ENCODE data around the gene MAP4K2. TPM values are rescaled to one million over a fixed set of nuclear protein-coding genes. Genes with fewer than 3 reads are reported as not detected.

Gene MAP4K2
- total and polyA plus RNA-seq, 2 of the 13 experiments (the other 11 are each of a cell fraction or from before 2014, with no cell fraction given), result 8.3 to 17.6 TPM

- TF ChIP-seq, protein P1, sequence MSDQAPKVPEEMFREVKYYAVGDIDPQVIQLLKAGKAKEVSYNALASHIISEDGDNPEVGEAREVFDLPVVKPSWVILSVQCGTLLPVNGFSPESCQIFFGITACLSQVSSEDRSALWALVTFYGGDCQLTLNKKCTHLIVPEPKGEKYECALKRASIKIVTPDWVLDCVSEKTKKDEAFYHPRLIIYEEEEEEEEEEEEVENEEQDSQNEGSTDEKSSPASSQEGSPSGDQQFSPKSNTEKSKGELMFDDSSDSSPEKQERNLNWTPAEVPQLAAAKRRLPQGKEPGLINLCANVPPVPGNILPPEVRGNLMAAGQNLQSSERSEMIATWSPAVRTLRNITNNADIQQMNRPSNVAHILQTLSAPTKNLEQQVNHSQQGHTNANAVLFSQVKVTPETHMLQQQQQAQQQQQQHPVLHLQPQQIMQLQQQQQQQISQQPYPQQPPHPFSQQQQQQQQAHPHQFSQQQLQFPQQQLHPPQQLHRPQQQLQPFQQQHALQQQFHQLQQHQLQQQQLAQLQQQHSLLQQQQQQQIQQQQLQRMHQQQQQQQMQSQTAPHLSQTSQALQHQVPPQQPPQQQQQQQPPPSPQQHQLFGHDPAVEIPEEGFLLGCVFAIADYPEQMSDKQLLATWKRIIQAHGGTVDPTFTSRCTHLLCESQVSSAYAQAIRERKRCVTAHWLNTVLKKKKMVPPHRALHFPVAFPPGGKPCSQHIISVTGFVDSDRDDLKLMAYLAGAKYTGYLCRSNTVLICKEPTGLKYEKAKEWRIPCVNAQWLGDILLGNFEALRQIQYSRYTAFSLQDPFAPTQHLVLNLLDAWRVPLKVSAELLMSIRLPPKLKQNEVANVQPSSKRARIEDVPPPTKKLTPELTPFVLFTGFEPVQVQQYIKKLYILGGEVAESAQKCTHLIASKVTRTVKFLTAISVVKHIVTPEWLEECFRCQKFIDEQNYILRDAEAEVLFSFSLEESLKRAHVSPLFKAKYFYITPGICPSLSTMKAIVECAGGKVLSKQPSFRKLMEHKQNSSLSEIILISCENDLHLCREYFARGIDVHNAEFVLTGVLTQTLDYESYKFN (CRISPR knock-in tag; conservative IDR thresholded peaks at IDR 0.05), result 0 out of 2 replicates have a peak, but pooled peaks have one; percentile 17
- TF ChIP-seq SAP130 (CRISPR knock-in tag; IDR thresholded peaks at IDR 0.05; ENCODE audit: low read depth) (peak; percentile 25; the same call in 1 of the 2 replicates), NR1H2 (CRISPR knock-in tag; IDR thresholded peaks at IDR 0.05; ENCODE audit: borderline replicate concordance, low read depth) (no peak), ATF3 (CRISPR knock-in tag; IDR thresholded peaks at IDR 0.05) (no peak), GATA4 (IDR thresholded peaks at IDR 0.05; ENCODE audit: borderline replicate concordance, low read depth) (no peak), EEA1 (CRISPR knock-in tag; IDR thresholded peaks at IDR 0.05; ENCODE audit: borderline replicate concordance) (no peak), ZNF660 (CRISPR knock-in tag; IDR thresholded peaks at IDR 0.05; ENCODE audit: borderline replicate concordance, low read depth) (no peak), HNF4A (CRISPR knock-in tag; IDR thresholded peaks at IDR 0.05) (peak; percentile 46), IRF2 (CRISPR knock-in tag; IDR thresholded peaks at IDR 0.05) (no peak), DBP (CRISPR knock-in tag; IDR thresholded peaks at IDR 0.05; ENCODE audit: not compliant biosample characterization) (no peak), MAFG (CRISPR knock-in tag; IDR thresholded peaks at IDR 0.05) (no peak), ZNF547 (CRISPR knock-in tag; IDR thresholded peaks at IDR 0.05) (no peak), ONECUT2 (CRISPR knock-in tag; IDR thresholded peaks at IDR 0.05) (no peak)
- TF ChIP-seq, protein P2, sequence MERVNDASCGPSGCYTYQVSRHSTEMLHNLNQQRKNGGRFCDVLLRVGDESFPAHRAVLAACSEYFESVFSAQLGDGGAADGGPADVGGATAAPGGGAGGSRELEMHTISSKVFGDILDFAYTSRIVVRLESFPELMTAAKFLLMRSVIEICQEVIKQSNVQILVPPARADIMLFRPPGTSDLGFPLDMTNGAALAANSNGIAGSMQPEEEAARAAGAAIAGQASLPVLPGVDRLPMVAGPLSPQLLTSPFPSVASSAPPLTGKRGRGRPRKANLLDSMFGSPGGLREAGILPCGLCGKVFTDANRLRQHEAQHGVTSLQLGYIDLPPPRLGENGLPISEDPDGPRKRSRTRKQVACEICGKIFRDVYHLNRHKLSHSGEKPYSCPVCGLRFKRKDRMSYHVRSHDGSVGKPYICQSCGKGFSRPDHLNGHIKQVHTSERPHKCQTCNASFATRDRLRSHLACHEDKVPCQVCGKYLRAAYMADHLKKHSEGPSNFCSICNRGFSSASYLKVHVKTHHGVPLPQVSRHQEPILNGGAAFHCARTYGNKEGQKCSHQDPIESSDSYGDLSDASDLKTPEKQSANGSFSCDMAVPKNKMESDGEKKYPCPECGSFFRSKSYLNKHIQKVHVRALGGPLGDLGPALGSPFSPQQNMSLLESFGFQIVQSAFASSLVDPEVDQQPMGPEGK (CRISPR knock-in tag; IDR thresholded peaks at IDR 0.05), result no peak
- TF ChIP-seq, protein P3, sequence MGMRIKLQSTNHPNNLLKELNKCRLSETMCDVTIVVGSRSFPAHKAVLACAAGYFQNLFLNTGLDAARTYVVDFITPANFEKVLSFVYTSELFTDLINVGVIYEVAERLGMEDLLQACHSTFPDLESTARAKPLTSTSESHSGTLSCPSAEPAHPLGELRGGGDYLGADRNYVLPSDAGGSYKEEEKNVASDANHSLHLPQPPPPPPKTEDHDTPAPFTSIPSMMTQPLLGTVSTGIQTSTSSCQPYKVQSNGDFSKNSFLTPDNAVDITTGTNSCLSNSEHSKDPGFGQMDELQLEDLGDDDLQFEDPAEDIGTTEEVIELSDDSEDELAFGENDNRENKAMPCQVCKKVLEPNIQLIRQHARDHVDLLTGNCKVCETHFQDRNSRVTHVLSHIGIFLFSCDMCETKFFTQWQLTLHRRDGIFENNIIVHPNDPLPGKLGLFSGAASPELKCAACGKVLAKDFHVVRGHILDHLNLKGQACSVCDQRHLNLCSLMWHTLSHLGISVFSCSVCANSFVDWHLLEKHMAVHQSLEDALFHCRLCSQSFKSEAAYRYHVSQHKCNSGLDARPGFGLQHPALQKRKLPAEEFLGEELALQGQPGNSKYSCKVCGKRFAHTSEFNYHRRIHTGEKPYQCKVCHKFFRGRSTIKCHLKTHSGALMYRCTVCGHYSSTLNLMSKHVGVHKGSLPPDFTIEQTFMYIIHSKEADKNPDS (CRISPR knock-in tag; IDR thresholded peaks at IDR 0.05), result no peak
- TF ChIP-seq, protein P4, sequence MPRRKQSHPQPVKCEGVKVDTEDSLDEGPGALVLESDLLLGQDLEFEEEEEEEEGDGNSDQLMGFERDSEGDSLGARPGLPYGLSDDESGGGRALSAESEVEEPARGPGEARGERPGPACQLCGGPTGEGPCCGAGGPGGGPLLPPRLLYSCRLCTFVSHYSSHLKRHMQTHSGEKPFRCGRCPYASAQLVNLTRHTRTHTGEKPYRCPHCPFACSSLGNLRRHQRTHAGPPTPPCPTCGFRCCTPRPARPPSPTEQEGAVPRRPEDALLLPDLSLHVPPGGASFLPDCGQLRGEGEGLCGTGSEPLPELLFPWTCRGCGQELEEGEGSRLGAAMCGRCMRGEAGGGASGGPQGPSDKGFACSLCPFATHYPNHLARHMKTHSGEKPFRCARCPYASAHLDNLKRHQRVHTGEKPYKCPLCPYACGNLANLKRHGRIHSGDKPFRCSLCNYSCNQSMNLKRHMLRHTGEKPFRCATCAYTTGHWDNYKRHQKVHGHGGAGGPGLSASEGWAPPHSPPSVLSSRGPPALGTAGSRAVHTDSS (CRISPR knock-in tag; conservative IDR thresholded peaks at IDR 0.05), result no peak
- TF ChIP-seq, protein P5, sequence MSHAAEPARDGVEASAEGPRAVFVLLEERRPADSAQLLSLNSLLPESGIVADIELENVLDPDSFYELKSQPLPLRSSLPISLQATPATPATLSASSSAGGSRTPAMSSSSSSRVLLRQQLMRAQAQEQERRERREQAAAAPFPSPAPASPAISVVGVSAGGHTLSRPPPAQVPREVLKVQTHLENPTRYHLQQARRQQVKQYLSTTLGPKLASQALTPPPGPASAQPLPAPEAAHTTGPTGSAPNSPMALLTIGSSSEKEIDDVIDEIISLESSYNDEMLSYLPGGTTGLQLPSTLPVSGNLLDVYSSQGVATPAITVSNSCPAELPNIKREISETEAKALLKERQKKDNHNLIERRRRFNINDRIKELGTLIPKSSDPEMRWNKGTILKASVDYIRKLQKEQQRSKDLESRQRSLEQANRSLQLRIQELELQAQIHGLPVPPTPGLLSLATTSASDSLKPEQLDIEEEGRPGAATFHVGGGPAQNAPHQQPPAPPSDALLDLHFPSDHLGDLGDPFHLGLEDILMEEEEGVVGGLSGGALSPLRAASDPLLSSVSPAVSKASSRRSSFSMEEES (CRISPR knock-in tag; IDR thresholded peaks at IDR 0.05), result no peak
These were observed 3.3 kb downstream of the MAP4K2 start (continued) for GRCh38 chr11:64799623-64800302.
